K562 treated with DMSO at 1 percent for 48 hours (cell line): ENCODE measurements around the gene TEX13A. TPM values are rescaled to one million over a fixed set of nuclear protein-coding genes. Genes with fewer than 3 reads are reported as not detected.

Experiments used
- total RNA-seq: library from RNA; unstranded; fragments of 300-600 nt; gene quantifications from 2 replicates; pipeline ENCODE4 v1.2.3, GENCODE V29; 2022; ENCODE audit warnings: low replicate concordance; ENCODE audit errors: extremely low read depth

The TEX13A gene, protein sequence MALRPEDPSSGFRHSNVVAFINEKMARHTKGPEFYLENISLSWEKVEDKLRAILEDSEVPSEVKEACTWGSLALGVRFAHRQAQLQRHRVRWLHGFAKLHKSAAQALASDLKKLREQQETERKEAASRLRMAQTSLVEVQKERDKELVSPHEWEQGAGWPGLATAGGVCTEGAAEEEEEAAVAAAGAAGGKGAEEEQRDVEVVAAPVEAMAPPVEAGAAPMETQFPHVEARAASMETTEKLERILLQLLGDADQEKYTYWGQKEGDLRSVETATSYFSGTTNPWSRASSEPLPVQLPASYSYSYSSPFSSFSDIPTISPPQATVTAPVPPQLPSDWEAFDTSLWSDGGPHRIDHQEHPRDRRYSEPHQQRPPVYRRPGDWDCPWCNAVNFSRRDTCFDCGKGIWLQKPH
- not detected in 2 replicates for total RNA-seq

DNA sequence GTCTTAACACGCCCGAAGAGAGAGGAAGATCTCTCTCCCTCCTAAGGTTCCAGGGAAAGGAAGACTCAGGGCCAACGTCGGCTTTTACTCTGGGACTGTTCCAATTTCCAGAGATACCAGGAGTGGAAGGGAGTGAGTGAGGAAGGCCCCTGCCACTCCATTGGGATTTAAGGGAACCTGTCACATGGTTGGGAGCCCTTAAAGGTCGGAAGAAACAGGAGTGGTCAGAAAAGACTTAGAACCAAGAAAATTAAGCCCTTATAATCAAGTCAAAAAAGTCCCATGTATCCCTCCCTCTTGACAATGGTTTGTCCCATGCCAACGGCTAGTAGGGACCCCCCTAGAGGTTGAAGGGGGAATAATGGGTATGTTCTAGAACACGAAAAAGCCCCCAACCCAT, at the start of gene TEX13A:
TEX13A (minus strand) TSS at position 59 of the 400 bp plus-strand sequence. CDS start 297 bp downstream, outside the sequence.

